ENCODE data around the gene NINJ2. TPM values are rescaled to one million over a fixed set of nuclear protein-coding genes. Genes with fewer than 3 reads are reported as not detected.

NINJ2 gene
- total RNA-seq, 4 donors from 2014 or later = 7.6 to 20.9 (median 12.6) TPM

DNA sequence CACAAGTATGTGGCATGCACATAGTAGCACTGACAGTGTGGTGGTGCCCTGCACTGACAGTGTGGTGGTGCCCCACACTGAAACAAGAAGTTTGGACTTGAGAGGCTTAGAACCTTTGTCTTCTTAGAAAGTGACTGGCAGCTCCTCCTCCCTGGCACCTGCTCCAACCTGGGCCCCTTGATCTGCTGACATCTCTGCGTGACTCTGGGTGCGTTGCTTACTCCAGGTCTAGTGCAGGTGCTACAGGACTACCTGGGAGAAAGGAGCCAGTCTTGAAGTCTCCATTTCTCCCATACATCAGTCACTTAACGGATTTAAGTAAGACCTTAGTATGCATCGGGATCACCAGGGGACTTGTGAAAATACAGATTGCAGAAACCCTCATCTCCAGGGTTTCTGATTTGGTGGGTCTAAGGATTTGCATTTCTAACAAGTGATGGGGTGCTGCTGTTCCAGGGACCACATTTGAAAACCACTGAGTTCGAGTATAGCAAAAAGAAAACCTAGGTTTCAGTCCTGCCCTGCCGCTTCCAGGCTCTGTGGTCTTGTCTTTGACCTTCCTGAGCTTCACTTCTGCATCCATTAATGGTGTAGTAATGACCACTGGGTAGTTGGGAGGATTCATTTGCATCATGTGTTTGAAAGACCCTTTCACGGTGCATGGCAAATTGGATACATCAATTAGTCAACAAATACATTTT, 15.7 kb downstream of the NINJ2 start:
- 85% methylated on average over 5 of the region's 7 CpGs for WGBS
- Histone ChIP-seq H3K27me3 (no peaks in the 10 kb centered on the region), H3K9me3 (no peaks in the 10 kb centered on the region), H3K36me3 (no peaks in the 10 kb centered on the region), H3K4me3 (no peak overlapping the region), H3K27ac (peak overlapping the region; percentile 97), H3K4me1 (peaks cover 47% of the 10 kb centered on the region)
- peak in 1 of 2 donors; percentile 55 for DNase-seq (ENCODE audit: low spot score in 2 of 2)
- TF ChIP-seq POLR2AphosphoS5 (IDR thresholded peaks at IDR 0.05) (no peak), POLR2A (IDR thresholded peaks at IDR 0.05) (no peak), EP300 (IDR thresholded peaks at IDR 0.05) (no peak)
- TF ChIP-seq, protein P1, sequence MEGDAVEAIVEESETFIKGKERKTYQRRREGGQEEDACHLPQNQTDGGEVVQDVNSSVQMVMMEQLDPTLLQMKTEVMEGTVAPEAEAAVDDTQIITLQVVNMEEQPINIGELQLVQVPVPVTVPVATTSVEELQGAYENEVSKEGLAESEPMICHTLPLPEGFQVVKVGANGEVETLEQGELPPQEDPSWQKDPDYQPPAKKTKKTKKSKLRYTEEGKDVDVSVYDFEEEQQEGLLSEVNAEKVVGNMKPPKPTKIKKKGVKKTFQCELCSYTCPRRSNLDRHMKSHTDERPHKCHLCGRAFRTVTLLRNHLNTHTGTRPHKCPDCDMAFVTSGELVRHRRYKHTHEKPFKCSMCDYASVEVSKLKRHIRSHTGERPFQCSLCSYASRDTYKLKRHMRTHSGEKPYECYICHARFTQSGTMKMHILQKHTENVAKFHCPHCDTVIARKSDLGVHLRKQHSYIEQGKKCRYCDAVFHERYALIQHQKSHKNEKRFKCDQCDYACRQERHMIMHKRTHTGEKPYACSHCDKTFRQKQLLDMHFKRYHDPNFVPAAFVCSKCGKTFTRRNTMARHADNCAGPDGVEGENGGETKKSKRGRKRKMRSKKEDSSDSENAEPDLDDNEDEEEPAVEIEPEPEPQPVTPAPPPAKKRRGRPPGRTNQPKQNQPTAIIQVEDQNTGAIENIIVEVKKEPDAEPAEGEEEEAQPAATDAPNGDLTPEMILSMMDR (IDR thresholded peaks at IDR 0.05) = no peak

DNA sequence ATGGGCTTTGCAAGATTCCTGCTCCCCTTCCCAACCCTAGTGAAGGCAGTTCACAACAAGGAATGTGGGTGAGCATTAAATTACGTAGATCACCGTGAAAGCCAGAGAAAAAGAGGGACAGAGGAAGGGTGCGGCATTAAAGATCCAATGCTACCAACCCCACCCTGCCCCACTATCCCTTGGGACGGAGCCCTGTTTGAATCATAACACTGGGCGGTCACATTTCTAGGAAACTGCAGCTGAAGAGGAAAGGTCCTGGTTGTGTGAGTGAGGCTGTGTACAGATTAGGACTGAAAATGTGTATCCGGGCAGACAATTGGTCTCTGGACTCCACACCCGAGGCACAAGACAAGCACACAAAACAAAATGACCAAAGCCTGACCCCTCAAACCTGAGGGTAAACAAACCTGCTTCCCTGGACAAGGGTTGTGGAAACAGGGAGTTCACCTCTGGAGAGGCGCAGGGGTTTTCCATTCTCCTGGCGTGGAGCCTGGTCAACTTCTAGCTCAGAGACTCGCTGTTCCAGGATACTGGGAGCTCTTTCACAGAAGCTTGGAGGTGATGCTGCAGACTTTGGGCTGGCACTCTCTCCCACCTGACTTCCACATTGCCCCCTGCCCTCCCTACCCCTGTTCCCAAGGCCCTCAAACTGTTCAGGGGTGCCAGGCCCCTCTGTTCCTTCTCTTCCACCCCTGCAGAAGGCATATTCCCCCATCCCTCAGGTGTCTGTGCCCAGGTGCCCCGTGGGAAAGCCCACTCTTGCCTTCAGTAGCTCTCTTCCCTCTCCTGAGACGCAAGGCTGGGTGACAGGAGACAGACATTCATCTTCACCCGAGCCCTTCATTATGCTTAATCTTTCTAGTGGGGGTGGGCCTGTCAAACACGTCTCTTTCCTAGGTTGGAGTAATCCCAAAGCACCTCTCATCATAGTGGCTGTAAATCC, 16.5 kb downstream of the NINJ2 start:
- Histone ChIP-seq H3K9me3 (no peaks in the 10 kb centered on the region), H3K4me3 (no peak overlapping the region), H3K27me3 (no peaks in the 10 kb centered on the region), H3K36me3 (no peaks in the 10 kb centered on the region), H3K4me1 (peaks cover 55% of the 10 kb centered on the region), H3K27ac (peak overlapping the region; percentile 97)
- TF ChIP-seq POLR2A (IDR thresholded peaks at IDR 0.05) = peak in 1 of 2 donors; percentile 19
- no peak for TF ChIP-seq POLR2AphosphoS5 (IDR thresholded peaks at IDR 0.05)
- peak in 1 of 2 donors; percentile 79 for DNase-seq (ENCODE audit: low spot score in 2 of 2)
- WGBS = 37% methylated on average over 14 of the region's 14 CpGs

DNA sequence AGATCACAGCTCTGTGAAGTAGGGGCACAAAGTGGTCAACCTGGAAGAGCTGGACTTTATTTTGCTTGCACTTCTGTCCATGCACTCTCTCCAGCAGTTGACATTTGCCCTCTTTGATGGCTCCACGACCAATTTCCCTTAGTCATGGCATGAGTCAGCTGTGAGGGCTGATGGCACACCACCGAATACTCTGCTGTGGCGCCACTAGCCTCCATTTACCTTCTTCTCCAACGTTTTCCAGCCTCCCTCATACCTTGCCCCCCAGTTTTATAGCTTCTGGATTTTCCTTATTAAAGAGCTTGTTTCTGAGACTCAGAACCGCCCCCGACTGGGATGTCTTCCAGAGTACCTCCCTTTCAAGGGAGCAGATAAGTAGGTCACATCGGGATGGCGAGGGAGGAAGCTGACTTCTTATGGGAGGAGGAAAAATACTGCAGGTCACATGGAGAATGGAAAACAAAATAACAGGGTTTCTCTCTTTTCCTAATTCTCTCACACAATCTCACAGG, 17.6 kb downstream of the NINJ2 start:
- DNase-seq (ENCODE audit: low spot score in 2 of 2) = peak in 1 of 2 donors; percentile 74
- peaks cover 65% of the 10 kb centered on the region for H3K4me1 ChIP-seq
- WGBS = 15% methylated on average over 8 of the region's 8 CpGs
- no peaks in the 10 kb centered on the region for H3K9me3 ChIP-seq
- TF ChIP-seq, protein P1 (IDR thresholded peaks at IDR 0.05) = no peak
- TF ChIP-seq POLR2AphosphoS5 (IDR thresholded peaks at IDR 0.05) = peak in 1 of 3 donors; percentile 14
- H3K27me3 ChIP-seq = no peaks in the 10 kb centered on the region
- H3K27ac ChIP-seq = peak overlapping the region; percentile 97
- H3K4me3 ChIP-seq = no peak overlapping the region
- H3K36me3 ChIP-seq = no peaks in the 10 kb centered on the region

DNA sequence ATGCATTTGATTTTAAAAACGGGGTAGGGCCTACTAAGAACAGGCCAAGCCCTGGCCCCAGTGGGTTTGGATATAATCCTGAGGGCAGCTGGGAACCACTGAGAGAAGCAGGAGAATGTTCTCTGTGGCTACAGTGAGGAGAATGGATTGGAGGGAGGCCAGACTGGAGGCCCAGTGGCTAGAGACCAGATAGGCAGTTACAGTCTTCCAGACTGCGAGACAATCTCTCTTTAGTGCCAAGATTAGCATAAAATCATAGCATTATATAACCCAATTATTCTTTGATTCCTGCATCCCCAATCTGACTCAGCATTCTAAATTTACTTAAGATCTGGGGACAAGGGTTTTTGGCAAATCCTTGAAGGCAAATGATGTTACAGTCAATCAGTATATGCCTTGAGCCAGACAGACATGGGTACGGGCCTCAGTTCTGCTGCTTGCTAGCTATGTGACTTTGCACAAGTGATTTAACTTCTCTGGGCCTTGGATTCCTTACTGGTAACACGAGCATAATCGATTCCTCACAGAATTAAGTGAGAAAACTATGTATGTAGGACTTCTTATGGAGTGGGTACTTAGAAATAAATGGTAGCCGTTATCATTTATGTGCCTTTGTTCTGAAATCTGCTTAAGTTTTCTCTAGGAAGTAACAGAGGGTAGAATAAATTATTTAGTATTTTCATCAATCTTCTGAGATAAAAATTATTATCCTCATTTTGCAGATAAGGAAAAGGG, 18.3 kb downstream of the NINJ2 start:
- 55% methylated on average over 6 of the region's 6 CpGs for WGBS
- peak overlapping the region; percentile 97 for H3K27ac ChIP-seq
- TF ChIP-seq EP300 (IDR thresholded peaks at IDR 0.05) = no peak
- TF ChIP-seq, protein P1 (IDR thresholded peaks at IDR 0.05) = no peak
- no peak for TF ChIP-seq POLR2AphosphoS5 (IDR thresholded peaks at IDR 0.05)
- TF ChIP-seq POLR2A (IDR thresholded peaks at IDR 0.05) = no peak
- no peaks in the 10 kb centered on the region for H3K36me3 ChIP-seq
- H3K4me3 ChIP-seq = no peak overlapping the region
- H3K27me3 ChIP-seq = no peaks in the 10 kb centered on the region
- peaks cover 70% of the 10 kb centered on the region for H3K4me1 ChIP-seq
- H3K9me3 ChIP-seq = no peaks in the 10 kb centered on the region
- peak in 1 of 2 donors; percentile 55 for DNase-seq (ENCODE audit: low spot score in 2 of 2)

DNA sequence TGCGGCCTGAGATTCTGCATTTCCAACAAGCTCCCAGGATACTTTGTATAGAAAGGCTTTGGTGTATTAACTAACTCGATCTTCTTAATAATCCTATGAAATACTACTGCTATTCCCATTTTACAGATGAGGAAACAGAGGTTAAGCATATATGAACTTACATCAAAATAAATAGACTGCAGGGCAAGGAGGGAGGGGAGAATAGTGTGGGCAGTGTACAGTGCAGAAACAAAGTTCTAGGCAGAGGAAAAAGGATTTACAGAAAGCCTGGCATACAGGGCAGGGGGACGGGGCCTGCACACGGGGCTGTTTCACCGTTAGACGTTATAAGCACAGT, 19.0 kb downstream of the NINJ2 start:
- H3K4me1 ChIP-seq = peaks cover 77% of the 10 kb centered on the region
- TF ChIP-seq, protein P1 (IDR thresholded peaks at IDR 0.05) = no peak
- TF ChIP-seq POLR2A (IDR thresholded peaks at IDR 0.05) = no peak
- TF ChIP-seq POLR2AphosphoS5 (IDR thresholded peaks at IDR 0.05) = no peak
- TF ChIP-seq EP300 (IDR thresholded peaks at IDR 0.05) = no peak
- no peak overlapping the region for H3K4me3 ChIP-seq
- 91% methylated on average over 6 of the region's 6 CpGs for WGBS
- peak in 1 of 2 donors; percentile 49 for DNase-seq (ENCODE audit: low spot score in 2 of 2)
- no peaks in the 10 kb centered on the region for H3K9me3 ChIP-seq
- no peaks in the 10 kb centered on the region for H3K27me3 ChIP-seq
- no peaks in the 10 kb centered on the region for H3K36me3 ChIP-seq
- H3K27ac ChIP-seq = peak overlapping the region; percentile 97
